Stromal cell of bone marrow (primary cell): ENCODE data around the gene SLC39A3.

Experiments
- DNase-seq: peaks from one replicate; pipeline ENCODE4 v3.0.0-alpha.2; 2012; ENCODE audit warnings: low read depth

Gene SLC39A3

DNA sequence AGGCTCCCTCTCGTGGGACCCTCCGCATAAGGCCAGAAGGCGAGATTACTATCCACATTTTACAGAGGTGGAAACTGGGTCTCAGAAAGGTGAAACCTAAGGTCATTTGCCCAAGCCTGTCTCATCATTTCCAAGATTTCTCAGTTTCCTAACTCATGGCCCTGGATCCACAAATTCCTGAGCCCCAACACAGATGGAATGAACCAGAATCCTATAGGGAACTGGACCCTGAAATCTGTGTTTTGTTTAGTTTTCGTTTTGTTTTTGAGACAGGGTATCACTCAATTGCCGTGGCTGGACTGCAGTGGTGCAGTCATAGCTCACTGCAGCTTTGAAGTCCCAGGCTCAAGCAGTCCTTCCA, 36.8 kb downstream of the SLC39A3 start:
- DNase-seq, result no peak

DNA sequence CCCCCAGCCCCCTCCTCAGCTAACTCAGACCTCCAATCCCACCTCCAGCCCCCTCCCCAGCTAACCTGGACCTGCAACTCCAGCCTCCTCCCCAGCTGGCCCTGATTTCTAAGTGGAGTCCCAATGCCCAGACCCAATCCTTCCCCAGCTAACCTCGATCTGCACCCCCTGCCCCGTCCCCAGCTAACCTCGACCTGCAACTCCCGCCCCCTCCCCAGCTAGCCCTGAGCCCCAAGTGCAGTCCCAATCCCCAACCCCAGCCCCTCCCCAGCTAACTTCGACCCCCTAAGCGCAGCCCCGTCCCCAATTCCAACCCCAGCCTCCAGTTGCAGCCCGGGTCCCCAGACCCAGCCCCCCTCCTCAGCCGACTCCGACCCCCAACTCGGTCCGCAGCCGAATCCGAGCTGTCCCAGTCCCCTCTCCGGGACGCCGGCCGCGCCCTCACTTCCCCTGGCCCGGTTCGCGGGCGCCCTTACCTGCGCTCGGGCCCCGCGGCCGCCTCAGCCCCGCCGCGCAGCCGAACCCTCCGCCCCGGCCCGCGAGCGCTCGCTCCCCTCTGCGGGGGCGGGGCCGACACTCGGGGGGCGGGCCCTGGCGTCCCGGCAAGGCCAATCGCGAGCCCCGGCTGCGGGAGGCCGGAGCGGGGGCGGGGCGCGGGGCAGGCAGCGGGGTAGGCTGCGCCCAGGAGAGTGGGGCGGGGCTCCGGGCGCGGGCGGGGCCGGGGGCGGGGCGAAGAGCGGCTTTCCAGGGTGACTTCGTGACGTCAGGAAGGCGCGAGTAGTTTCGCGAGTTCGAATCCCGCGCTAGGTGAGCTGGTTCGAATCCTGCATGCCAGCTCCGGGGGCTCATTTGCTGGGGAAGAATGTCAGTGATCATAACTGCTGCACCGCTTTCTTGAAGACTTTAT, 37.4 kb downstream of the SLC39A3 start, which contains the start of gene GNG7:
GNG7 (minus strand) TSS at position 525 of the 907 bp plus-strand sequence. CDS start 182,006 bp downstream, outside the sequence.
- peak; percentile 57 for DNase-seq

DNA sequence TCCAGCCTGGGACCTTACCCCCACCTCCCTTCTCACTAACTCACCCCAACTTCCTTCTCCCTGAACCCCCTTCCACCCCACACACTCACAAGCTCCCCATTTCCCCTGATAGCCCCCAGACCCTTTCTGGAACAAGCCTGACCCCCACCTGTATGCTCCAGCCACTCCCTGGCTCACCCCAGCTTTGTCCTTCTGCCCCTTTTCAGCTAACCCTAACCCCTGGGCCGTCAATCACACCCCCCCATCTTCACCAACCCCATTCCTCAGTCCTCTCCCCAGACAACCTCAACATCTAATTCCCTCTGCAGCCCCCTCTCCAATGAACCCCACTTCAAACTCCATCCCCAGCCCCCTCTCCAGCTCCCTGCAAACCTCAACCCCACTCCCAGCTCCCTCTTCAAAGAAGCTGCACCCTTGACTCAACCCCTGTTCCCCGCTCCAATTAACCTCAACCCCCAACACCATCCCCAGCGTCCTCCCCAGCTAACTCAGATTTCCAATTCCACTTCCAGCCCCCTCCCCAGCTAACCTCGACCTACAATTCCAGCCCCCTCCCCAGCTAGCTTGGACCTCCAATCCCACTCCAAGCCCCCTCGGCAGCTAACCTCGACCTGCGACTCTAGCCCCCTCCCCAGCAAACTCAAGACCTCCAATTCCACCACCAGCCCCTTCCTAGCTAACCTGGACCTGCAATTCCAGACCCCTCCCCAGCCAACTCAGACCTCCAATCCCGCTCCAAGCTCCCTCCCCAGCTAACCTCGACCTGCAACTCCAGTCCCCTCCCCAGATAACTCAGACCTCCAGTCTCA, 38.3 kb downstream of the SLC39A3 start:
- no peak for DNase-seq

DNA sequence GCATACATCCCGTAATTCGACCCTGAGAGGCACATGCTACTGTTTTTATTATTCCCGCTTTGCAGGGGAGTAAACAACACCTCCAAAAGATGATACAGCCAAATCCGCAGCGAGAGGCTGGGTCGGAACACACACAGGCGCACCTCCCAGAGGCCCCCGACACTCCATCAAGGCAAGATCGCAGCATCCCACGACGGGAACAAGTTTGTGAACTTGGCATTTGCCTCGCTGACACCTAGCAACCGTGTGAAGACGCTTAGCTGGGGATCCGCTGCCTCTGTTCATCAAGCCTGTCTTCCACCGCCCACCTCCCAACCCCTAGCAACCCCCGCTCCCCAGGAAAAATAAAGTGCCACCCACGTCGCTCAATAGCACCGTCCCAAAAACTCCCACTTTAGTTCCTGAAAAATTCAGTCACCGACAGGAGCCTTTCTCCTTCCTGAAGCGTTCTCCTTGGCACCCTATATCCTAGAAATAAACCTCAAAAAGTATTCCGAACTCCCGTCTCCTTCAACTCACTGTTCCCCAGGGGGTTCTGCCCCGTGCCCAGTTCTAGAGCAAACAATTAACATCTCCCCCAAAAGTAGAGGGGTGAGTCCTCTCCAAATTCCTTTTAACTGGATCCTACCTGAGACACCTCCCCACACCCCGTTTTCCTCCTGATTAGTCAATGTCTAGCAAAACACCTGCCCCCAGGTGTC, 39.0 kb downstream of the SLC39A3 start:
- DNase-seq, result no peak

- DNase-seq, result no peak
Measured at GRCh38 chr19:2699413-2700140, 40.2 kb downstream of the SLC39A3 start.

DNA sequence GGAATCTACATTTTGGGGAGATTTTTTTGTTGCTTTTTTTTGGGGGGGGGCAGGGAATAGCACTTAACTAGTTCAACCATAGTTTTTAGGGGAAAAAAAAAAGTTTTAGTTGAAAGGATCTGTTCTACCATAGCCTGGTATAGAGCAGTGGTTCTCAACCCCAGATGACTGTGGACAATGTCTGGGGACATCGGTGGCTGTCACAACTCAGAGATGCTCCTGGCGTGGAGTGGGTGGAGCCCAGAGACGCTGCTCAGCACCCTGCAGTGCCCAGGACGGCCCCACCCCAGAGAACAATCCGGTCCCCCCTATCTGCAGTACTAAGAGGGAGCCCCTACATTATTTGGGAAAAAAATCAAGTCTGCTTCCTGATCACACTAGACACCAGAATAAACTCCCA, 45.6 kb downstream of the SLC39A3 start:
- DNase-seq, result no peak

- DNase-seq, result no peak
Measured at GRCh38 chr19:2693492-2694160, 46.2 kb downstream of the SLC39A3 start.

DNA sequence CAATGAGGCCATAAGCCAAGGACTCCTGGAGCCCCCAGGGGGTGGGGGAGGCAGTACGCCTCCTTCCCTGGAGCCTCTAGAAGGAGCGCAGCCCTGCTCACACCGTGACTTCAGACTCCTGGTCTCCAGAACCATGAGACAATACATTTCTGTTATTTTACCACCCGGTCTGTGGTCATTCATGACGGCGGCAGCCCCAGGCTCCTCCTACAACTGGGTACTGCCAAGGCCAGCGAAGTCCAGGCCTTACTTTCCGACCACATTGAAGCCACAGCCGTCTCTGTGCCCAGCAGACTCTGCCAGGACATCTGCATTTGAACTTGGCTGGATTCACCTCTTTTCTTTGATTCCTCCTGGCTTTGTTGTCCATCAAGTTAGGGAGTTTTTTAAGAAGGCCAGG, 47.9 kb downstream of the SLC39A3 start:
- no peak for DNase-seq

DNA sequence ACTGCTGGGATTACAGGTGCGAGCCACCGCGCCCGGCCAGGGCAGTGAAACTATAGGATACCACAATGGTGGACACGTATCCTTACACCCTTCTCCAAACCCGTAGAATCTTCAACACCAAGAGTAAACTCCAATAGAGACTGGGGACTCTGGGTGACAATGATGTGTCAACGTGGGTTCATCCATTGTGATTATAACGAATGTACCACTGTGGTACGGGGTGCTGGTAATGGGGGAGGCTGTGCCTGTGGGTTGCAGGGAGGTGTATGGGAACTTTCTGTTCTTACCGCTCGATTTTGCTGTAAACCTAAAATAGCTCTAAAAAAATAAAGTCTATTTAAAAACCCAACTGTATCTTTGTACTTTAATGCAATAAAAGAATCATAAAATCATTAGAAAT, 49.0 kb downstream of the SLC39A3 start:
- DNase-seq, result no peak

- no peak for DNase-seq
Measured at GRCh38 chr19:2686360-2686759, 53.5 kb downstream of the SLC39A3 start.

DNA sequence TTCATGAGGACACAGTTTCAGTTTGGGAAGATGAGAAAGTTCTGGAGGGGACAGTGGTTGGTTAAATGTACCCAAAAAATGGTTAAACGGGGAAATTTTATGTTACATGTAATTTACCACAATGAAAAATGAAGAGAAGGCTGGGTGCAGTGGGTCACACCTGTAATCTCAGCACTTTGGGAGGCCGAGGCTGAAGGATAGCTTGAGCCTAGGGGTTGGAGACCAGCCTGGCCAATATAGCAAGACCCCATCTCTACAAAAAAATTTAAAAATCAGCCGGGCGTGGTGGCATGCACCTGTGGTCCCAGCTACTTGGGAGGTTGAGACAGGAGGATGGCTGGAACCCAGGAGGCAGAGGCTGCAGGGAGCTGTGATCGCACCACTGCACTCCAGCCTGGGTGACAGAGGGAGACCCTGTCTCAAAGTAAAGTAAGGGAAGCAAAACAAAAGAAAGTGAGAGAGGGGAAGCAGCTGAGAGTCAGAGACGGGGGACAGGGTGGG, 54.6 kb downstream of the SLC39A3 start:
- no peak for DNase-seq

DNA sequence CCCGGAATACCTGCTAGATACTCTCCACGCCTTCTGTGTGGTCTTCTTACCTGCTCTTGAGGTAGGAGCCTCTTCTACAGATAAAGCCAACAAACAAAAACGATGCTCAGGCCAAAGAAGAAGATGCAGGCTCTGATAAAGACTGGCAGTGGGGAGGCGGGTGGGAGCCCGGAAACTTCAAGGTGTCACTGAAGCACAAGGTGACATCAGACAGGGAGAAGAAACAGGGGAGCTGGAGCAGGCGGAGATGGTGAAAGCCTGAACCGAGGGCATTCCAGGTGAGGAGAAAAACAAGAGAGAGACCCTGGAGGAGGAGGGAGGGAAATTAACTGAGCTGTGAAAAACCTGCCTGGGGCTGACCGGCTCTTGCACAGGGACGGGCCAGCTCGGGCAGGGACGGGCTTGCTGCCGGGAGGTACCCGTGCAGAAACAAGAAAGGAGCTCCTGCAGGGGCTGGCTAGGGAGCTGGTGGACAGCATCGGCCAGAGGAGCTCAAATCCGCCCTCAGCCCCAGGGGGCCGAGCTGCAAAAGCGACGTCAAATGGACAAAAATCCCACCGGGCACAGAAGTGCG, 56.3 kb downstream of the SLC39A3 start:
- DNase-seq, result no peak
